PC-3 (cell line): Measurements from ENCODE around the gene NCDN. TPM values are rescaled to one million over a fixed set of nuclear protein-coding genes. Genes with fewer than 3 reads are reported as not detected.

ENCODE experiments used
- ATAC-seq: fragments of 200-7000 bp; cut with Tn5 transposase; 2 replicates; pipeline ENCODE4 v1.9.1; 2020; ENCODE audit warnings: mild to moderate bottlenecking, moderate library complexity
- BruUV-seq: library from RNA; stranded (reverse); fragments of 400-500 nt; replicated peaks from 2 replicates; lab custom pipeline; 2021; lab: Mats Ljungman, UMichigan
- CTCF ChIA-PET: fragments of 300-600 bp; sonication (Branson Sonifier 250); formaldehyde crosslinking; loops from one replicate; lab custom pipeline; 2022; ENCODE audit warnings: antibody characterized with exemption; lab: Charles Lee
- POLR2A ChIA-PET: fragments of 300-600 bp; sonication (Branson Sonifier 250); formaldehyde crosslinking; loops from one replicate; lab custom pipeline; 2022; ENCODE audit warnings: antibody characterized with exemption; ENCODE audit not compliant: unreplicated experiment; lab: Charles Lee
- DNase-seq: peaks from one replicate; pipeline ENCODE4 v3.0.0-alpha.2; 2015
- H2AFZ ChIP-seq: fragments of 300-600 bp; sonication (generic); 2 replicates; pipeline ENCODE4 v1.6.0; 2016; ENCODE audit warnings: antibody characterized with exemption, low read length
- H3F3A ChIP-seq: fragments of 300-600 bp; sonication (generic); one replicate; pipeline ENCODE4 v1.6.0; 2017; ENCODE audit warnings: antibody characterized with exemption, low read length, control low read depth, mild to moderate bottlenecking; ENCODE audit not compliant: unreplicated experiment
- H3K27ac ChIP-seq: fragments of 300-600 bp; sonication (generic); 2 replicates; pipeline ENCODE4 v1.5.1; 2016; ENCODE audit warnings: mild to moderate bottlenecking, low read length
- H3K27me3 ChIP-seq: fragments of 300-600 bp; sonication (generic); 2 replicates; pipeline ENCODE4 v1.6.1; 2016; ENCODE audit warnings: low read length, mixed read lengths
- H3K36me3 ChIP-seq: fragments of 300-600 bp; sonication (generic); 2 replicates; pipeline ENCODE4 v1.6.1; 2016; ENCODE audit warnings: low read depth, mixed run types, low read length, mixed read lengths
- H3K4me1 ChIP-seq: fragments of 300-600 bp; sonication (generic); 2 replicates; pipeline ENCODE4 v1.5.1; 2016; ENCODE audit warnings: low read length; ENCODE audit not compliant: insufficient read depth
- H3K4me2 ChIP-seq: fragments of 300-600 bp; sonication (generic); 2 replicates; pipeline ENCODE4 v1.6.0; 2016; ENCODE audit warnings: low read length
- H3K4me3 ChIP-seq: fragments of 300-600 bp; sonication (generic); 2 replicates; pipeline ENCODE4 v1.5.1; 2016; ENCODE audit warnings: mild to moderate bottlenecking, low read length, mixed read lengths
- H3K79me2 ChIP-seq: fragments of 300-600 bp; sonication (generic); 2 replicates; pipeline ENCODE4 v1.6.1; 2017; ENCODE audit warnings: low read length, mixed read lengths
- H3K9ac ChIP-seq: fragments of 300-600 bp; sonication (generic); 2 replicates; pipeline ENCODE4 v1.6.0; 2016; ENCODE audit warnings: mild to moderate bottlenecking, low read length
- H3K9me2 ChIP-seq: fragments of 300-600 bp; sonication (generic); replicated peaks from 2 replicates; pipeline ENCODE4 v1.6.1; 2016; ENCODE audit warnings: mixed run types, low read length, mixed read lengths
- H3K9me3 ChIP-seq: fragments of 300-600 bp; sonication (generic); 2 replicates; pipeline ENCODE4 v1.6.1; 2016; ENCODE audit warnings: low read length, mixed read lengths
- H4K20me1 ChIP-seq: fragments of 300-600 bp; sonication (generic); 2 replicates; pipeline ENCODE4 v1.6.1; 2016; ENCODE audit warnings: low read length, mixed read lengths
- CTCF ChIP-seq: fragments of 300-600 bp; sonication (generic); conservative IDR thresholded peaks from 2 replicates; pipeline ENCODE4 v1.5.1; 2017; ENCODE audit warnings: antibody characterized with exemption, low read depth, mild to moderate bottlenecking, low read length
- EZH2 ChIP-seq: fragments of 300-600 bp; sonication (generic); IDR thresholded peaks from one replicate; pipeline ENCODE4 v1.6.1; 2017; ENCODE audit warnings: antibody characterized with exemption, mild to moderate bottlenecking, low read length; ENCODE audit not compliant: unreplicated experiment
- EZH2phosphoT487 ChIP-seq: fragments of 300-600 bp; sonication (generic); IDR thresholded peaks from 2 replicates; pipeline ENCODE4 v1.6.1; 2018; ENCODE audit warnings: mild to moderate bottlenecking, antibody characterized with exemption, low read length, borderline replicate concordance
- intact Hi-C: fragments of 100-400 bp; cut with micrococcal nuclease; formaldehyde crosslinking; loops from 2 replicates; pipeline ENCODE4 v1.9.0; 2023
- total RNA-seq: library from RNA; depleted of rRNA; stranded (reverse); fragments of >200 nt; gene quantifications from 2 replicates; pipeline ENCODE4 v1.2.3, GENCODE V29; 2014

The NCDN gene
- total RNA-seq, 1 experiment from 2014 or later, result 25.2 TPM

- no peak overlapping the region for H3K9ac ChIP-seq
- ATAC-seq, result no peak
- no peaks in the 10 kb centered on the region for H3K9me2 ChIP-seq
- POLR2A ChIA-PET, result no interaction called here
- CTCF ChIA-PET, result interaction anchor here (0.6 to 0.8 kb wide), 3 partner anchors 75 to 199 kb away, joined by 3 to 4 read pairs (median 4); partner anchors contain the start of gene CLSPN
- TF ChIP-seq EZH2phosphoT487, result no peak
- TF ChIP-seq EZH2, result no peak
- no peak for TF ChIP-seq CTCF
- no peaks in the 10 kb centered on the region; the same call in 1 of the 2 replicates for H4K20me1 ChIP-seq
- no peak overlapping the region for H3K27ac ChIP-seq
- intact Hi-C loops, result no loop called here
- H3K4me1 ChIP-seq, result peaks cover 18% of the 10 kb centered on the region
- DNase-seq, result no peak
- H3K36me3 ChIP-seq, result no peaks in the 10 kb centered on the region
- BruUV-seq, result no TSS peak
- no peaks in the 10 kb centered on the region for H3K9me3 ChIP-seq
- H3F3A ChIP-seq, result no peaks in the 10 kb centered on the region
- no peak overlapping the region for H2AFZ ChIP-seq
- no peaks in the 10 kb centered on the region for H3K79me2 ChIP-seq
- no peak overlapping the region for H3K4me3 ChIP-seq
- H3K27me3 ChIP-seq, result no peaks in the 10 kb centered on the region
- no peak overlapping the region for H3K4me2 ChIP-seq
These were observed 13.7 kb downstream of the NCDN start for GRCh38 chr1:35571263-35571662.

GRCh38 chr1:35572296-35572695 lies 14.7 kb downstream of the NCDN start:
- no peaks in the 10 kb centered on the region for H3K27me3 ChIP-seq
- no peak overlapping the region for H3K27ac ChIP-seq
- H3K79me2 ChIP-seq, result no peaks in the 10 kb centered on the region
- H4K20me1 ChIP-seq, result no peaks in the 10 kb centered on the region; the same call in 1 of the 2 replicates
- no TSS peak for BruUV-seq
- intact Hi-C loops, result no loop called here
- no peaks in the 10 kb centered on the region for H3K36me3 ChIP-seq
- ATAC-seq (no peak), DNase-seq (no peak)
- no peak overlapping the region for H3K9ac ChIP-seq
- H3F3A ChIP-seq, result no peaks in the 10 kb centered on the region
- no peak overlapping the region for H2AFZ ChIP-seq
- H3K4me3 ChIP-seq, result no peak overlapping the region
- no peaks in the 10 kb centered on the region for H3K9me2 ChIP-seq
- no peak overlapping the region for H3K4me2 ChIP-seq
- TF ChIP-seq EZH2 (no peak), CTCF (no peak), EZH2phosphoT487 (no peak)
- H3K4me1 ChIP-seq, result peaks cover 18% of the 10 kb centered on the region
- CTCF ChIA-PET, result interaction anchor here (0.8 kb wide), 1 partner anchor 74 kb away, joined by 3 read pairs; no protein-coding TSS in a partner anchor
- no peaks in the 10 kb centered on the region for H3K9me3 ChIP-seq
- POLR2A ChIA-PET, result no interaction called here
